Osteoblast (primary cell): ENCODE data around the gene FBXO15. TPM values are rescaled to one million over a fixed set of nuclear protein-coding genes. Genes with fewer than 3 reads are reported as not detected.

Experiments
- DNase-seq: peaks from one replicate; pipeline ENCODE4 v3.0.0; 2011; ENCODE audit warnings: low spot score, mixed read lengths; ENCODE audit not compliant: insufficient read length; ENCODE audit errors: missing footprints
- H2AFZ ChIP-seq: 2 replicates; pipeline ENCODE4 v1.6.0; 2011; ENCODE audit warnings: mild to moderate bottlenecking, low read length
- H3K27ac ChIP-seq: 2 replicates; pipeline ENCODE4 v1.5.1; 2011; ENCODE audit warnings: mild to moderate bottlenecking, low read depth, low read length, moderate library complexity
- H3K27me3 ChIP-seq: 2 replicates; pipeline ENCODE4 v1.6.0; 2012; ENCODE audit warnings: mild to moderate bottlenecking, control low read depth, inconsistent platforms, low read length, moderate library complexity; ENCODE audit not compliant: insufficient read depth
- H3K36me3 ChIP-seq: 2 replicates; pipeline ENCODE4 v1.5.1; 2011; ENCODE audit warnings: mild to moderate bottlenecking, low read length, control low read depth, moderate library complexity; ENCODE audit not compliant: insufficient read depth
- H3K4me1 ChIP-seq: 2 replicates; pipeline ENCODE4 v1.5.1; 2011; ENCODE audit warnings: mild to moderate bottlenecking, low read length, control low read depth, moderate library complexity; ENCODE audit not compliant: insufficient read depth
- H3K4me2 ChIP-seq: 2 replicates; pipeline ENCODE4 v1.6.0; 2011; ENCODE audit warnings: mild to moderate bottlenecking, low read length; ENCODE audit not compliant: insufficient read depth
- H3K4me3 ChIP-seq: fragments of 200-600 bp; sonication (generic); 3 replicates; pipeline ENCODE4 v1.5.1; 2012; ENCODE audit warnings: mild to moderate bottlenecking, low read length, inconsistent platforms; ENCODE audit not compliant: insufficient read depth
- H3K79me2 ChIP-seq: 2 replicates; pipeline ENCODE4 v1.6.0; 2012; ENCODE audit warnings: mild to moderate bottlenecking, low read length, control low read depth, inconsistent platforms; ENCODE audit not compliant: insufficient read depth
- H3K9me3 ChIP-seq: 2 replicates; pipeline ENCODE4 v1.5.1; 2011; ENCODE audit warnings: low read depth, low read length, control low read depth
- H4K20me1 ChIP-seq: 2 replicates; pipeline ENCODE4 v1.6.0; 2012; ENCODE audit warnings: mild to moderate bottlenecking, low read length, control low read depth; ENCODE audit not compliant: insufficient read depth
- CTCF ChIP-seq: IDR thresholded peaks from 2 replicates; pipeline ENCODE4 v1.5.1; 2011; ENCODE audit warnings: mild to moderate bottlenecking, low read depth, low read length, moderate library complexity; ENCODE audit errors: extremely low read depth
- total RNA-seq: library from RNA; depleted of rRNA; stranded (reverse); fragments of >200 nt; gene quantifications from 2 replicates; pipeline ENCODE4 v1.2.3, GENCODE V29; 2012

The FBXO15 gene
- total RNA-seq, 1 donor: 0.36 TPM

DNA sequence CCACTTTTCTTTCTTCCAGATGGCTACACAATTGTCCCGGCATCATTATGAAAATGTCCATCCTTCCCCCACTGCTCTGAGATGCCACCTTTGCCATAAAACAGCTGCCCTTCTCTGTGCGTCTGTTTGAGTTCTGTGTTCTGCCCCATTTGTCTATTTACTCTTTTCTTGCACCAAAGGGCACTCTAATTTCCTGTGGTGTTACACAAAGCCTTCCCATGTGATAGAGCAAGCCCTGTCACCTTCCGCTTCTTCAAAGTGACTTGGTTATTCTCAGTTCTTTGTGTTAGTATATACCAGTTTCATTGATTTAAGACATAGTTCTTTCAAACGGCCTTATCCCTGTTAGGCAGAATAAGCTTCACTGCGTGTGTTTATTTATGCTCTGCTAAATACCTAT is 84.1 kb downstream of the FBXO15 start:
- Histone ChIP-seq H2AFZ (no peak overlapping the region), H3K36me3 (no peaks in the 10 kb centered on the region), H3K9me3 (no peaks in the 10 kb centered on the region), H3K4me1 (no peaks in the 10 kb centered on the region), H3K79me2 (no peaks in the 10 kb centered on the region), H3K4me2 (no peak overlapping the region), H3K27me3 (no peaks in the 10 kb centered on the region), H3K27ac (no peak overlapping the region), H4K20me1 (no peaks in the 10 kb centered on the region), H3K4me3 (no peak overlapping the region)
- no peak for TF ChIP-seq CTCF
- DNase-seq: no peak

- Histone ChIP-seq H3K79me2 (no peaks in the 10 kb centered on the region), H3K36me3 (no peaks in the 10 kb centered on the region), H4K20me1 (no peaks in the 10 kb centered on the region), H3K27me3 (no peaks in the 10 kb centered on the region), H3K4me3 (no peak overlapping the region), H3K9me3 (no peaks in the 10 kb centered on the region), H3K27ac (no peak overlapping the region), H3K4me2 (no peak overlapping the region), H3K4me1 (no peaks in the 10 kb centered on the region), H2AFZ (no peak overlapping the region)
- DNase-seq: no peak
- no peak for TF ChIP-seq CTCF
Measured at GRCh38 chr18:74063023-74063422, 84.6 kb downstream of the FBXO15 start.

GRCh38 chr18:74062037-74062436 is 85.6 kb downstream of the FBXO15 start:
- no peaks in the 10 kb centered on the region for H3K79me2 ChIP-seq
- no peak for TF ChIP-seq CTCF
- no peaks in the 10 kb centered on the region for H4K20me1 ChIP-seq
- H3K4me3 ChIP-seq: no peak overlapping the region
- no peaks in the 10 kb centered on the region for H3K27me3 ChIP-seq
- H3K27ac ChIP-seq: no peak overlapping the region
- no peaks in the 10 kb centered on the region for H3K4me1 ChIP-seq
- no peak overlapping the region for H2AFZ ChIP-seq
- H3K4me2 ChIP-seq: no peak overlapping the region
- H3K36me3 ChIP-seq: no peaks in the 10 kb centered on the region
- no peak for DNase-seq
- no peaks in the 10 kb centered on the region for H3K9me3 ChIP-seq

DNA sequence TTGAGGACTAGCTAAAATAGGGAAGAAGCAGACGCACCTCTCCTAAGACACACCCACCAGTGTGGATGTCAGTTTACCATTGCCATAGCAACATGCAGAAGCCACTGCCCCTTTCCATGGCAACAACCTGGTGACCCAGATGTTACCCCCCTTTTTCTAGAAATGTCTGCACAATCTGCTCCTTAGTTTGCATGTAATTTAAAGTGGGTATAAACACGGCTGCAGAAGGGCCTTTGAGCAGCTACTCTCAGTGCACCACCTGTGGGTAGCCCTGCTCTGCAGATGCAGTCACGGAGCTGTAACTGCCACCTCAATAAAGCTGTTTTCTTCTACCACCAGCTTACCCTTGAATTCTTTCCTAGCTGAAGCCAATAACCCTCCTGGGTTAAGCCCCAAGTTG is 87.1 kb downstream of the FBXO15 start:
- H3K79me2 ChIP-seq: no peaks in the 10 kb centered on the region
- TF ChIP-seq CTCF: no peak
- no peak overlapping the region for H3K4me3 ChIP-seq
- no peaks in the 10 kb centered on the region for H3K9me3 ChIP-seq
- no peaks in the 10 kb centered on the region for H3K36me3 ChIP-seq
- no peak overlapping the region for H2AFZ ChIP-seq
- DNase-seq: no peak
- H3K27ac ChIP-seq: no peak overlapping the region
- H3K4me1 ChIP-seq: no peaks in the 10 kb centered on the region
- no peaks in the 10 kb centered on the region for H3K27me3 ChIP-seq
- no peak overlapping the region for H3K4me2 ChIP-seq
- no peaks in the 10 kb centered on the region for H4K20me1 ChIP-seq
